ENCODE measurements around the gene ARFIP1. TPM values are rescaled to one million over a fixed set of nuclear protein-coding genes. Genes with fewer than 3 reads are reported as not detected.

Gene ARFIP1
- total and polyA plus RNA-seq, 2 of the 8 experiments (the other 6 are each of a cell fraction or from before 2014, with no cell fraction given) = 13.5 to 38.0 TPM

- Histone ChIP-seq H3K56ac (replicated peaks; ENCODE audit: insufficient read length, low read depth, low read length) (no peak overlapping the region), H2BK20ac (ENCODE audit: low read length) (no peak overlapping the region), H3K27me3 (replicated peaks in 1 of 4; ENCODE audit: control insufficient read depth in 3 of 4, extremely low read depth in 1 of 4, insufficient read depth in 3 of 4, low read length in 3 of 4) (no peaks in the 10 kb centered on the region), H3K4me2 (ENCODE audit: insufficient read depth in 1 of 2, low read depth in 2 of 2, low read length in 2 of 2) (no peak overlapping the region), H4K91ac (replicated peaks; ENCODE audit: insufficient read length, low read length) (no peak overlapping the region), H4K5ac (ENCODE audit: insufficient read length, low read depth, low read length) (no peak overlapping the region), H2AK5ac (ENCODE audit: low read depth, low read length) (no peak overlapping the region), H3K79me1 (ENCODE audit: low read depth, low read length) (no peaks in the 10 kb centered on the region), H2BK5ac (ENCODE audit: low read depth, low read length) (no peak overlapping the region), H2AFZ (ENCODE audit: low read length) (no peak overlapping the region), H3K4me1 (replicated peaks in 1 of 4; ENCODE audit: control insufficient read depth in 3 of 4, insufficient read depth in 4 of 4, low read length in 3 of 4) (peaks cover 0 to 6% (median 3%) of the 10 kb centered on the region in 4 experiments; a peak in 3 of 7 replicates), H2BK12ac (ENCODE audit: low read depth, low read length) (no peak overlapping the region), H2BK15ac (ENCODE audit: low read length) (no peak overlapping the region), H3K4me3 (ENCODE audit: extremely low read depth in 1 of 4, insufficient read depth in 2 of 4, low read depth in 3 of 4, low read length in 4 of 4) (no peak overlapping the region), H2BK120ac (replicated peaks; ENCODE audit: low read depth, low read length) (no peak overlapping the region), H3K14ac (ENCODE audit: insufficient read length) (no peak overlapping the region), H3K36me3 (ENCODE audit: control insufficient read depth in 2 of 4, insufficient read depth in 4 of 4, low read length in 3 of 4) (peaks cover 0 to 9% (median 5%) of the 10 kb centered on the region in 4 experiments; a peak in 3 of 8 replicates), H4K20me1 (replicated peaks in 1 of 2; ENCODE audit: control insufficient read depth in 1 of 2, insufficient read depth in 2 of 2, low read length in 2 of 2) (no peaks in the 10 kb centered on the region), H3K18ac (ENCODE audit: extremely low read depth, low read length) (no peak overlapping the region), H3K9me3 (ENCODE audit: insufficient read depth in 2 of 2, low read depth in 1 of 2, low read length in 1 of 2) (peaks cover 4 to 5% of the 10 kb centered on the region in 2 experiments; a peak in 3 of 4 replicates), H3K9ac (replicated peaks in 1 of 4; ENCODE audit: extremely low read depth in 1 of 4, low read depth in 3 of 4, low read length in 3 of 4) (no peak overlapping the region), H3K27ac (ENCODE audit: low read depth, low read length) (no peak overlapping the region), H3K4ac (replicated peaks; ENCODE audit: insufficient read length, low read depth, low read length) (no peak overlapping the region), H4K8ac (ENCODE audit: extremely low read depth, insufficient read depth, low read length) (no peak overlapping the region), H3K23ac (ENCODE audit: insufficient read length) (no peak overlapping the region), H3K79me2 (ENCODE audit: control insufficient read depth in 1 of 2, insufficient read depth in 2 of 2, low read length in 2 of 2) (no peaks in the 10 kb centered on the region), H3K23me2 (ENCODE audit: low read depth, low read length) (no peaks in the 10 kb centered on the region)
- WGBS, 2 experiments (ENCODE audit: extremely low coverage in 1 of 2, insufficient coverage in 1 of 2, insufficient read length in 1 of 2, insufficient replicate concordance in 2 of 2, low coverage in 1 of 2, low lambda C conversion rate in 2 of 2, missing lambda C conversion rate in 1 of 2) = 91% methylated on average over 1 of the region's 1 CpG; no CpG with 5 or more reads in 1 of the 2 experiments
- no peak for FAIRE-seq
- no peak for DNase-seq (ENCODE audit: low read depth in 1 of 2, low spot score in 2 of 2)
- ChIA-PET CTCF (ENCODE audit: partially characterized antibody) (interaction anchor here (0.5 to 0.8 kb wide), 3 partner anchors 11 to 419 kb away, joined by 3 to 4 read pairs (median 3); no protein-coding TSS in a partner anchor), POLR2A (ENCODE audit: partially characterized antibody) (interaction anchor here (1.2 kb wide), 1 partner anchor 11 kb away, joined by 5 read pairs; no protein-coding TSS in a partner anchor)
- TF ChIP-seq JUND (IDR thresholded peaks at IDR 0.05; ENCODE audit: low read length) = no peak
- TF ChIP-seq EZH2 (IDR thresholded peaks at IDR 0.05; ENCODE audit: low read depth, low read length, severe bottlenecking) = no peak
- TF ChIP-seq RXRA (IDR thresholded peaks at IDR 0.05; ENCODE audit: insufficient read depth, low read depth, low read length) = no peak
- TF ChIP-seq SUZ12 (IDR thresholded peaks at IDR 0.05; ENCODE audit: low read length) = no peak
- TF ChIP-seq, protein P1, sequence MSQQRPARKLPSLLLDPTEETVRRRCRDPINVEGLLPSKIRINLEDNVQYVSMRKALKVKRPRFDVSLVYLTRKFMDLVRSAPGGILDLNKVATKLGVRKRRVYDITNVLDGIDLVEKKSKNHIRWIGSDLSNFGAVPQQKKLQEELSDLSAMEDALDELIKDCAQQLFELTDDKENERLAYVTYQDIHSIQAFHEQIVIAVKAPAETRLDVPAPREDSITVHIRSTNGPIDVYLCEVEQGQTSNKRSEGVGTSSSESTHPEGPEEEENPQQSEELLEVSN (IDR thresholded peaks at IDR 0.05) = no peak
- no peak for TF ChIP-seq RNF2 (IDR thresholded peaks at IDR 0.05; ENCODE audit: borderline replicate concordance, low read depth, low read length, missing control alignments, poor library complexity, severe bottlenecking)
- TF ChIP-seq, protein P2, sequence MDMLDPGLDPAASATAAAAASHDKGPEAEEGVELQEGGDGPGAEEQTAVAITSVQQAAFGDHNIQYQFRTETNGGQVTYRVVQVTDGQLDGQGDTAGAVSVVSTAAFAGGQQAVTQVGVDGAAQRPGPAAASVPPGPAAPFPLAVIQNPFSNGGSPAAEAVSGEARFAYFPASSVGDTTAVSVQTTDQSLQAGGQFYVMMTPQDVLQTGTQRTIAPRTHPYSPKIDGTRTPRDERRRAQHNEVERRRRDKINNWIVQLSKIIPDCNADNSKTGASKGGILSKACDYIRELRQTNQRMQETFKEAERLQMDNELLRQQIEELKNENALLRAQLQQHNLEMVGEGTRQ (IDR thresholded peaks at IDR 0.05; ENCODE audit: low read length) = no peak
- no peak for TF ChIP-seq CBX5 (IDR thresholded peaks at IDR 0.05; ENCODE audit: low read depth, low read length)
- TF ChIP-seq CHD1 (IDR thresholded peaks at IDR 0.05; ENCODE audit: low read depth, low read length) = no peak
- no peak for TF ChIP-seq BRCA1 (IDR thresholded peaks at IDR 0.05; ENCODE audit: low read depth, low read length)
- TF ChIP-seq CBX8 (IDR thresholded peaks at IDR 0.05; ENCODE audit: borderline replicate concordance, low read depth, low read length) = no peak
- TF ChIP-seq TAF7 (optimal IDR thresholded peaks at IDR 0.05; ENCODE audit: borderline replicate concordance, low read depth, low read length) = no peak
These were observed 102.2 kb downstream of the ARFIP1 start for GRCh38 chr4:152881974-152882373.
